Measurements from ENCODE around the gene FAM131C.

The FAM131C gene

DNA sequence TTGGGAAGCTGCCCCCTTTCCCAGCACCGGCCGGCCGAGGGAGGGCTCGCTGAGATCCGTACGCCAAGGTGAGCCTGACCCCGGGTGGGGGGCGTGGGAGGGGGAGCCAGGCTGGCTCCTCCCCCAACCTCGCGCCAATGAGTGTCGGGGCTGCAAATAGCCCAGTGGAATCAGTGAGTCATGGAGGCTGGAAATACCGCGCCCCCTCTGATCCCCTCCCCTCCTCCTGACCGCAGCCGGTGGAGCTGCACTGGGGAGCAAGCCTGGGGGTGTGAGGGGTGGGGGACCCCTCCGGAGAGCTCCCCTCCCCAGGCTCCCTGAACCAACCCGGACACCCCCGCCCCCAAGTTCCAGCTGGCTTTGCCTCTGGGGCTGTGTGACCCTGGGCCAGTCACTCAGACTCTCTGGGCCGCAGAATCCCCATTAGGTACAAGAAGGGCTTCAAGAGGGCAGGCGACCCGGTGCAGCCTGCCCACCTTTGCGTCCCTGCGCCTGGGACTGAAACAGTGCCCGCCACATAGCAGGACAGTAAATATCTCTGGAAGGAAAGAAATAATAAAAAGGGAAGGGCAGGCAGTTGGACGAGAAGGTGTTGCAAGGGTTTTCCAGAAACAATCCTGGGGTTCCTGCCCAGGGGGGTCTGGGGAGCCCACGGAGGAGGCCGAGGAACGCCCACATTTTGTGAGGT, 60.1 kb downstream of the FAM131C start:
- peak; percentile 14 for DNase-seq

DNA sequence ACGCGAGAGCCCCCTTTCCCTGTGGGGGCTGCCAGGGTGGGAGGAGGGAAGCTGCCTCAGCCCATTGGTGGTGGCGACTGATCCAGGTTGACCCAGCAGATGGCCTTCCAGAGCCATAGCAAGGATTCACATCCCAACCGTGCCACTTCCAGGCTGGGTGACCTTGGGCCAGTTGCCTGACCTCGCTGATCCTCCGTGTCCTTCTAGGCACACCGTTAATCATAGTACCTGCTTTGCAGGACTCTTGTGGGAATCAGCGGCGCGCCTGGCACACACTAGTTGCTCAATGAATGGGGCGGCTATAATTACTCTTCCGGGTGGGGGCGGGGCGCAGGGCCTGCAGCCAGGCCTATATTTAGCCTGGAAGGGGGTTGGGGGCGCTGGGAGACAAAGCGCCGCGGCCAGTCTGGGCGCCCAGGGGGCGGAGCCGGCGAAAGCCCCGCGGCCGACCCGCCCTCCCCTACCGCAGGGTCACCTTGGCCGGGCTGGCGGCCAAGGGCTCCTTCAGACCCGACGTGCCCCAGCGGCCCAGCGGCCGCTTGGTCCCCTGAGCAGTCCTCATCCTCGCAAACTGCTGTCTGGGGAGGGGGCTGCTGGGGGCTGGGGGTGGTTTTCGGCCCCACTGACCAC, 60.7 kb downstream of the FAM131C start:
- DNase-seq = peak; percentile 16

DNA sequence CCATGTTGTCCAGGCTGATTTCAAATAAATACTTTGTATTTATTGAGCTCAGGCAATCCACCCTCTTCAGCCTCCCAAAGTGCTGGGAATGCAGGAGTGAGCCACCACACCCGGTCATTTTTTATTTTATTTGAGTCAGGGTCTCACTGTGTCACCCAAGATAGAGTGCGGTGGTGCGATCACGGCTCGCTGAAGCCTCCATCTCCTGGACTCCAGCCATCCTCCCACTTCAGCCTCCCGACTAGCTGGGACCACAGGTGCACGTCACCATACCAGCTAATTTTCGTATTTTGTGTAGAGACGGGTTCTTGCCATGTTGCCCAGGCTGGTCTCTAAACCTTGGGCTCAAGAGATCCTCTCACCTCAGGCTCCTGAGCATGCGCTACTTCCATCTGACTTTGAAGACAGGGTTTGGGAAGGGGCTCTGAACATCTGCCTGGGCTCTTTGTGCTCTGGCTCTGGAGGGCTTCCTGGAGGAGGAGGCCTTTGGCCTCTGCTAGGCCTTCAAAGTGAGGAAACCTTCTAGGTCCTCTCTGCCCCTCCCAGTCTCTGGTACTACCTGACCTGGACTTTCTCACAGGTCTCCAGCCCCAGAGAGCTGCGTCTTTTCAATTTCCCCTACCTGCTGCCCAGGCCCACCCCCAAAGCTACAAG, 61.4 kb downstream of the FAM131C start:
- no peak for DNase-seq

DNA sequence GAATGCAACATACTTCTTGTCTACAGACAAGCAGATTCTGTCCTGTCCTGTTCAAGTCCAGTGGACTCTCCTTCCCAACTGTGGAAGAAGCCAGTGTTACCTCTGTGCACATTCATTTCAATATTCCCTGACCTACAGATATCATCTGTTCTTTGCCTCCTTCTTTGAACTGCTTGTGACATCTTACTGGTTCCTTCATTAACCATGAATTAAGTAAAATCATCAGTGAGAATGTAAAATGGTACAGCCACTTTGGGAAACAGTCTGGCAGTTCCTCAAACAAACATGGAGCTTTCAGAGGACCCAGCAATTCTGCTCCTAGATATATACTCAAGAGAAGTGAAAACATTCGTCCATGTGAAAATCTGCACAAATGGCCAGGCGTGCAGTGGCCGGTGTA, 62.6 kb downstream of the FAM131C start:
- no peak for DNase-seq

DNA sequence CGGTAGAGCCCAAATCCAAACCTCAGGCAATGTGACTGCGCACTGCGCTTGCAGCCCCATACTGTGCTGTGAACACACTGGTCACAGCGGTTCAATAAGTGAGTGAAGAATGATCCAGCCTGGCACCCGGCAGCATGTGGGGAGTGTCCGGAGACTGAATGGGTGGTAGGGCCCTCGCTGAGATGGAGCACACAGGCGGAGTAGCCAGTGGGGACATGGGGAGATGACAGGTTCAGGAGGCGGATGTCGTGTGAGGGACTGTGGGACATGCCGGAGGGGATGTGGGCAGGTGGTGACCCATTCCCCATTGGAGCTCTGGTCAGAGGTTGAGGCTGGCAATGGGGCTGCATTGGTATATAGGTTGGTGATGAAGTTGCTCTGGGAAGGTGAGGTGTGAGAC, 63.8 kb downstream of the FAM131C start:
- no peak for DNase-seq

DNA sequence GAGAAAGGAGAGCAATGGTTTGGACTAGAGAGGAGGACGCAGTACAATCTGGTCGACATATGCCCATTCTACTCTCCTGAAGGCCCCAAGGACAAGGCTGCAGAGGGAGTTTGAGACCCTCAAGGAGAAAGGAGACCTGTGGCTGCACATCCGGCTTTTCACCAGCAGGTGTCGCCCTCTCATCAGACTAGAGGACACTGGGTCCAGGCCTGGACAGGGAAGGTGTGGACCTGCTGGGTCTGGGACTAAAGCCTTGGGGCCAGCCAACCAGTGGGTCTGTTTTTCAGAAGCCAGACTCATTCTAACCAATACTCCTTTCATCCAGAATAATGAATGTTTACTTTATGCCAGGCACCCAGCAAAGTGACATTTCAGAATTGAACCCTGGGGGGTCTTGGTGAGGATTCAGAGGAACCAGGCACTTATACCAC, 64.4 kb downstream of the FAM131C start:
- peak; percentile 75 for DNase-seq

Measured in CD4-positive, alpha-beta T cell treated with Interleukin-17A for 1 hour (primary cell).